GM23338 (cell line): ENCODE results near the gene CLCN4. TPM values are rescaled to one million over a fixed set of nuclear protein-coding genes. Genes with fewer than 3 reads are reported as not detected.

Experiments used
- ATAC-seq: fragments of 200-7000 bp; cut with Tn5 transposase; 3 replicates; pipeline ENCODE4 v1.9.1; 2020
- DNase-seq: peaks from one replicate; pipeline ENCODE4 v3.0.0-alpha.2; 2015; ENCODE audit warnings: low spot score
- H2AFZ ChIP-seq: fragments of 200-600 bp; sonication (generic); 2 replicates; pipeline ENCODE4 v1.8.0; 2016; ENCODE audit warnings: antibody characterized with exemption, mild to moderate bottlenecking, moderate library complexity
- H3F3A ChIP-seq: fragments of 200-600 bp; sonication (generic); replicated peaks from 2 replicates; pipeline ENCODE4 v1.8.0; 2017; ENCODE audit warnings: antibody characterized with exemption, mixed run types, low read depth
- H3K27ac ChIP-seq: fragments of 200-600 bp; sonication (generic); 2 replicates; pipeline ENCODE4 v1.6.1; 2016; ENCODE audit warnings: low read depth
- H3K27me3 ChIP-seq: fragments of 200-600 bp; sonication (generic); 2 replicates; pipeline ENCODE4 v1.8.0; 2016; ENCODE audit warnings: mild to moderate bottlenecking, mixed run types, moderate library complexity; ENCODE audit not compliant: insufficient read depth
- H3K36me3 ChIP-seq: fragments of 200-600 bp; sonication (generic); 2 replicates; pipeline ENCODE4 v1.8.0; 2016; ENCODE audit warnings: mild to moderate bottlenecking; ENCODE audit not compliant: insufficient read depth
- H3K4me1 ChIP-seq: fragments of 200-600 bp; sonication (generic); 2 replicates; pipeline ENCODE4 v1.8.0; 2016; ENCODE audit warnings: mild to moderate bottlenecking, moderate library complexity; ENCODE audit not compliant: insufficient read depth
- H3K4me2 ChIP-seq: fragments of 200-600 bp; sonication (generic); 2 replicates; pipeline ENCODE4 v1.7.1; 2017; ENCODE audit warnings: mixed run types
- H3K4me3 ChIP-seq: fragments of 200-600 bp; sonication (generic); 2 replicates; pipeline ENCODE4 v1.6.1; 2016; ENCODE audit warnings: mixed run types
- H3K79me2 ChIP-seq: fragments of 200-600 bp; sonication (generic); replicated peaks from 2 replicates; pipeline ENCODE4 v1.8.0; 2017; ENCODE audit warnings: mild to moderate bottlenecking; ENCODE audit not compliant: insufficient read depth
- H3K9me2 ChIP-seq: fragments of 200-600 bp; sonication (generic); 2 replicates; pipeline ENCODE4 v1.8.0; 2017; ENCODE audit not compliant: insufficient read depth
- H4K20me1 ChIP-seq: fragments of 200-600 bp; sonication (generic); replicated peaks from 2 replicates; pipeline ENCODE4 v1.8.0; 2017; ENCODE audit warnings: mild to moderate bottlenecking; ENCODE audit not compliant: insufficient read depth
- H3K27ac Mint-ChIP-seq: 2 replicates; pipeline ENCODE4 v1.8.0; 2020; ENCODE audit warnings: inconsistent platforms, mild to moderate bottlenecking, moderate library complexity, mixed read lengths
- H3K27me3 Mint-ChIP-seq: 3 replicates; pipeline ENCODE4 v1.8.0; 2022; ENCODE audit warnings: low read depth, mild to moderate bottlenecking, moderate library complexity, mixed read lengths, inconsistent platforms; ENCODE audit not compliant: insufficient read depth, poor library complexity
- H3K36me3 Mint-ChIP-seq: 3 replicates; pipeline ENCODE4 v1.8.0; 2021; ENCODE audit warnings: low read depth, mild to moderate bottlenecking, inconsistent platforms, moderate library complexity, mixed read lengths
- H3K4me1 Mint-ChIP-seq: 3 replicates; pipeline ENCODE4 v1.8.0; 2020; ENCODE audit warnings: mild to moderate bottlenecking, inconsistent platforms, mixed read lengths
- H3K4me3 Mint-ChIP-seq: 3 replicates; pipeline ENCODE4 v1.8.0; 2021; ENCODE audit warnings: moderate library complexity, mild to moderate bottlenecking, inconsistent platforms, mixed read lengths
- H3K9me3 Mint-ChIP-seq: 3 replicates; pipeline ENCODE4 v1.8.0; 2020; ENCODE audit warnings: moderate library complexity, mild to moderate bottlenecking, inconsistent platforms, mixed read lengths
- CREB1 ChIP-seq: fragments of 250-450 bp; sonication (Bioruptor Pico); IDR thresholded peaks from 2 replicates; pipeline ENCODE4 v1.5.0; 2020; ENCODE audit warnings: low read depth, mild to moderate bottlenecking, moderate library complexity
- ETS1 ChIP-seq: IDR thresholded peaks from 2 replicates; pipeline ENCODE4 v1.6.1; 2016; ENCODE audit warnings: antibody characterized with exemption
- EZH2 ChIP-seq: fragments of 200-600 bp; sonication (generic); IDR thresholded peaks from one replicate; pipeline ENCODE4 v1.8.0; 2017; ENCODE audit warnings: antibody characterized with exemption, mild to moderate bottlenecking, low read depth; ENCODE audit not compliant: unreplicated experiment
- EZH2phosphoT487 ChIP-seq: fragments of 200-600 bp; sonication (generic); IDR thresholded peaks from one replicate; pipeline ENCODE4 v1.8.1; 2018; ENCODE audit warnings: antibody characterized with exemption; ENCODE audit not compliant: unreplicated experiment
- JUNB ChIP-seq: IDR thresholded peaks from one replicate; pipeline ENCODE4 v1.6.1; 2016; ENCODE audit warnings: antibody characterized with exemption; ENCODE audit not compliant: unreplicated experiment
- NANOG ChIP-seq: IDR thresholded peaks from 2 replicates; pipeline ENCODE4 v1.6.1; 2016; ENCODE audit warnings: antibody characterized with exemption, borderline replicate concordance
- POLR2AphosphoS5 ChIP-seq: IDR thresholded peaks from 2 replicates; pipeline ENCODE4 v1.6.1; 2016; ENCODE audit warnings: antibody characterized with exemption, low read depth
- REST ChIP-seq: IDR thresholded peaks from one replicate; pipeline ENCODE4 v1.6.1; 2018; ENCODE audit warnings: antibody characterized with exemption; ENCODE audit not compliant: unreplicated experiment
- STAT1 ChIP-seq: IDR thresholded peaks from one replicate; pipeline ENCODE4 v1.6.1; 2016; ENCODE audit warnings: antibody characterized with exemption; ENCODE audit not compliant: unreplicated experiment
- ZNF114 ChIP-seq: fragments of 250-450 bp; sonication (Bioruptor Pico); IDR thresholded peaks from 2 replicates; pipeline ENCODE4 v1.5.0; 2020; ENCODE audit warnings: mild to moderate bottlenecking, moderate library complexity
- ZNF331 ChIP-seq: fragments of 250-450 bp; sonication (Bioruptor Pico); IDR thresholded peaks from 2 replicates; pipeline ENCODE4 v1.5.0; 2020; ENCODE audit warnings: low read depth, mild to moderate bottlenecking, moderate library complexity
- ZNF462 ChIP-seq: fragments of 250-450 bp; sonication (Bioruptor Pico); IDR thresholded peaks from 2 replicates; pipeline ENCODE4 v1.5.0; 2020; ENCODE audit warnings: mild to moderate bottlenecking, moderate library complexity
- polyA plus RNA-seq: library from polyadenylated mRNA; unstranded; fragments of >200 nt; fragmentation: Nextera tagmentation; extraction: Ambion mirVana; gene quantifications from 2 replicates; pipeline ENCODE4 v1.2.1, GENCODE V29; 2016
- total RNA-seq: library from RNA; depleted of rRNA; stranded (reverse); fragments of >200 nt; shearing (Covaris generic); gene quantifications from 2 replicates; pipeline ENCODE4 v1.2.3, GENCODE V29; 2014
- TF ChIP-seq, protein P1 (sequence below), 2 experiments: fragments of 200-600 bp in 1 of 2; sonication (generic) in 1 of 2; conservative IDR thresholded peaks; 2 replicates each; pipeline versions ENCODE4 v1.5.1 to v1.6.1; 2016 to 2017; ENCODE audit warnings: antibody characterized with exemption in 2 of 2, low read depth in 2 of 2, mild to moderate bottlenecking in 2 of 2, moderate library complexity in 1 of 2

Gene CLCN4
- total and polyA plus RNA-seq, 2 experiments from 2014 or later, result 1.2 to 4.9 TPM

GRCh38 chrX:10174051-10174450, 17.3 kb downstream of the CLCN4 start:
- Mint-ChIP-seq H3K36me3 (no peaks in the 10 kb centered on the region), H3K4me3 (peak overlapping the region; percentile 71; the same call in 1 of the 3 replicates), H3K27me3 (peaks cover 13% of the 10 kb centered on the region), H3K9me3 (no peaks in the 10 kb centered on the region; the same call in 2 of the 3 replicates), H3K27ac (peak overlapping the region; percentile 99), H3K4me1 (peaks cover 39% of the 10 kb centered on the region)
- ATAC-seq (no peak), DNase-seq (no peak)
- Histone ChIP-seq H3K79me2 (no peaks in the 10 kb centered on the region), H3K4me2 (0 out of 2 replicates have a peak overlapping the region, but pooled peaks have one; percentile 8), H3K9me2 (no peaks in the 10 kb centered on the region), H2AFZ (no peak overlapping the region), H3K27me3 (no peaks in the 10 kb centered on the region), H3K4me1 (peaks cover 3% of the 10 kb centered on the region), H4K20me1 (no peaks in the 10 kb centered on the region), H3F3A (no peaks in the 10 kb centered on the region), H3K27ac (peak overlapping the region; percentile 84), H3K36me3 (no peaks in the 10 kb centered on the region), H3K4me3 (no peak overlapping the region)
- TF ChIP-seq ZNF462 (no peak), STAT1 (no peak), NANOG (no peak), ZNF114 (CRISPR knock-in tag) (no peak), ZNF331 (CRISPR knock-in tag) (no peak), JUNB (no peak), EZH2 (no peak), CREB1 (CRISPR knock-in tag) (no peak), POLR2AphosphoS5 (no peak), REST (no peak), ETS1 (no peak), EZH2phosphoT487 (no peak)
- TF ChIP-seq, protein P1, sequence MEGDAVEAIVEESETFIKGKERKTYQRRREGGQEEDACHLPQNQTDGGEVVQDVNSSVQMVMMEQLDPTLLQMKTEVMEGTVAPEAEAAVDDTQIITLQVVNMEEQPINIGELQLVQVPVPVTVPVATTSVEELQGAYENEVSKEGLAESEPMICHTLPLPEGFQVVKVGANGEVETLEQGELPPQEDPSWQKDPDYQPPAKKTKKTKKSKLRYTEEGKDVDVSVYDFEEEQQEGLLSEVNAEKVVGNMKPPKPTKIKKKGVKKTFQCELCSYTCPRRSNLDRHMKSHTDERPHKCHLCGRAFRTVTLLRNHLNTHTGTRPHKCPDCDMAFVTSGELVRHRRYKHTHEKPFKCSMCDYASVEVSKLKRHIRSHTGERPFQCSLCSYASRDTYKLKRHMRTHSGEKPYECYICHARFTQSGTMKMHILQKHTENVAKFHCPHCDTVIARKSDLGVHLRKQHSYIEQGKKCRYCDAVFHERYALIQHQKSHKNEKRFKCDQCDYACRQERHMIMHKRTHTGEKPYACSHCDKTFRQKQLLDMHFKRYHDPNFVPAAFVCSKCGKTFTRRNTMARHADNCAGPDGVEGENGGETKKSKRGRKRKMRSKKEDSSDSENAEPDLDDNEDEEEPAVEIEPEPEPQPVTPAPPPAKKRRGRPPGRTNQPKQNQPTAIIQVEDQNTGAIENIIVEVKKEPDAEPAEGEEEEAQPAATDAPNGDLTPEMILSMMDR (conservative IDR thresholded peaks at IDR 0.05; ENCODE audit: low read depth in 2 of 2), result no peak
